ENCODE data around the gene SLC1A5. TPM values are rescaled to one million over a fixed set of nuclear protein-coding genes. Genes with fewer than 3 reads are reported as not detected.

SLC1A5 gene
- total RNA-seq, 1 donor from 2014 or later = 86.8 TPM

- no peaks in the 10 kb centered on the region for H3K9me3 ChIP-seq
- intact Hi-C loops (cut with DNase I) = no loop called here
- H3K27ac ChIP-seq = peak overlapping the region; percentile 74 to 81
- H3K36me3 ChIP-seq = peaks cover 6 to 8% of the 10 kb centered on the region in 2 donors
- no peaks in the 10 kb centered on the region for H3K27me3 ChIP-seq
- TF ChIP-seq CTCF (IDR thresholded peaks at IDR 0.05) = no peak
- H3K4me1 ChIP-seq = peaks cover 0 to 3% of the 10 kb centered on the region in 2 donors
- peak; percentile 38 to 89 for DNase-seq (ENCODE audit: low spot score in 2 of 2)
- H3K4me3 ChIP-seq = peak overlapping the region; percentile 51 to 78
These were observed 2.0 kb downstream of the SLC1A5 start for GRCh38 chr19:46786236-46787039.

- TF ChIP-seq CTCF (IDR thresholded peaks at IDR 0.05) = no peak
- intact Hi-C loops (cut with DNase I) = no loop called here
- peak overlapping the region; percentile 74 to 81 for H3K27ac ChIP-seq
- H3K4me3 ChIP-seq = peak overlapping the region; percentile 51 to 78
- H3K27me3 ChIP-seq = no peaks in the 10 kb centered on the region
- DNase-seq (ENCODE audit: low spot score in 2 of 2) = no peak
- peaks cover 7 to 8% of the 10 kb centered on the region in 2 donors for H3K36me3 ChIP-seq
- no peaks in the 10 kb centered on the region for H3K9me3 ChIP-seq
- H3K4me1 ChIP-seq = peaks cover 0 to 3% of the 10 kb centered on the region in 2 donors
These were observed 2.5 kb downstream of the SLC1A5 start for GRCh38 chr19:46785980-46786235.

- intact Hi-C loops (cut with DNase I) = no loop called here
- Histone ChIP-seq H3K4me1 (peaks cover 0 to 3% of the 10 kb centered on the region in 2 donors), H3K36me3 (peaks cover 10 to 13% of the 10 kb centered on the region in 2 donors)
These were observed 3.1 kb downstream of the SLC1A5 start for GRCh38 chr19:46785054-46785979.

GRCh38 chr19:46784262-46785053 lies 3.9 kb downstream of the SLC1A5 start:
- peak overlapping the region in 1 of 2 donors; percentile 11 for H3K27ac ChIP-seq
- intact Hi-C loops (cut with DNase I) = no loop called here

More at GRCh38 chr19:46785054-46785979, 3.1 kb downstream of the SLC1A5 start:
- H3K9me3 ChIP-seq = no peaks in the 10 kb centered on the region
- H3K27me3 ChIP-seq = no peaks in the 10 kb centered on the region
- TF ChIP-seq CTCF (IDR thresholded peaks at IDR 0.05) = no peak
- H3K4me3 ChIP-seq = peak overlapping the region; percentile 51 to 78
- H3K27ac ChIP-seq = peak overlapping the region; percentile 74 to 81
- no peak for DNase-seq (ENCODE audit: low spot score in 2 of 2)

More at GRCh38 chr19:46784262-46785053, 3.9 kb downstream of the SLC1A5 start:
- H3K36me3 ChIP-seq = peaks cover 13 to 14% of the 10 kb centered on the region in 2 donors
- peak overlapping the region; percentile 31 to 78 for H3K4me3 ChIP-seq
- no peak for TF ChIP-seq CTCF (IDR thresholded peaks at IDR 0.05)
- H3K27me3 ChIP-seq = no peaks in the 10 kb centered on the region
- peaks cover 0 to 3% of the 10 kb centered on the region in 2 donors for H3K4me1 ChIP-seq
- peak; percentile 23 to 81 for DNase-seq (ENCODE audit: low spot score in 2 of 2)
- H3K9me3 ChIP-seq = no peaks in the 10 kb centered on the region

All from ascending aorta (tissue), 2 donors.